Neutrophil (primary cell): Measurements from ENCODE around the gene RAB10.
"Not testable (repeated sequence)": the region's sequence is repeated elsewhere in the genome, so short reads cannot be mapped to it uniquely, and the experiment has no call there.

Source experiments
- H3K27ac ChIP-seq: fragments of 200-600 bp; sonication (generic); 2 replicates; pipeline ENCODE4 v1.5.1; 2016; ENCODE audit warnings: mild to moderate bottlenecking, moderate library complexity
- H3K27me3 ChIP-seq: fragments of 200-600 bp; sonication (generic); 2 replicates; pipeline ENCODE4 v1.6.0; 2016; ENCODE audit warnings: mild to moderate bottlenecking
- H3K36me3 ChIP-seq: fragments of 200-600 bp; sonication (generic); 2 replicates; pipeline ENCODE4 v1.5.1; 2017
- H3K4me1 ChIP-seq, 2 experiments: fragments of 200-600 bp in 1 of 2; sonication (generic) in 1 of 2; 1 replicate in 1 of 2; 2 replicates in 1 of 2; pipeline versions ENCODE4 v1.5.1 to v1.6.1; 2013 to 2016; ENCODE audit warnings: low read depth in 1 of 2, low read length in 1 of 2, mild to moderate bottlenecking in 1 of 2, moderate library complexity in 1 of 2; ENCODE audit not compliant: control insufficient read depth in 1 of 2, insufficient read depth in 1 of 2
- H3K4me3 ChIP-seq, 2 experiments: fragments of 200-600 bp in 1 of 2; sonication (generic) in 1 of 2; 1 replicate in 1 of 2; 2 replicates in 1 of 2; pipeline ENCODE4 v1.5.1; 2013 to 2016; ENCODE audit warnings: low read depth in 1 of 2, low read length in 1 of 2, mild to moderate bottlenecking in 1 of 2, moderate library complexity in 1 of 2
- H3K9me3 ChIP-seq: fragments of 200-600 bp; sonication (generic); 2 replicates; pipeline ENCODE4 v1.5.1; 2016
- CTCF ChIP-seq: fragments of 200-600 bp; sonication (generic); IDR thresholded peaks from 2 replicates; pipeline ENCODE4 v1.5.1; 2016; ENCODE audit warnings: antibody characterized with exemption

The RAB10 gene

GRCh38 chr2:25993049-25993448 is 40.8 kb upstream of the RAB10 start:
- Histone ChIP-seq H3K4me3 (no peak overlapping the region), H3K4me1 (peaks cover 31 to 42% of the 10 kb centered on the region in 2 experiments), H3K9me3 (no peaks in the 10 kb centered on the region), H3K36me3 (no peaks in the 10 kb centered on the region), H3K27me3 (no peaks in the 10 kb centered on the region), H3K27ac (peak overlapping the region; percentile 19)
- TF ChIP-seq CTCF: no peak

- Histone ChIP-seq H3K9me3 (no peaks in the 10 kb centered on the region), H3K4me3 (no peak overlapping the region), H3K4me1 (peaks cover 44 to 51% of the 10 kb centered on the region in 2 experiments), H3K27ac (no peak overlapping the region), H3K36me3 (no peaks in the 10 kb centered on the region), H3K27me3 (no peaks in the 10 kb centered on the region)
- TF ChIP-seq CTCF: no peak
Observed at GRCh38 chr2:25994509-25994908, 39.4 kb upstream of the RAB10 start.

GRCh38 chr2:25996844-25997243 is 37.0 kb upstream of the RAB10 start:
- no peak overlapping the region for H3K4me3 ChIP-seq
- H3K27ac ChIP-seq: no peak overlapping the region
- no peaks in the 10 kb centered on the region for H3K9me3 ChIP-seq
- TF ChIP-seq CTCF: no peak
- H3K4me1 ChIP-seq: peaks cover 52 to 58% of the 10 kb centered on the region in 2 experiments
- no peaks in the 10 kb centered on the region for H3K36me3 ChIP-seq
- H3K27me3 ChIP-seq: no peaks in the 10 kb centered on the region

- not testable (repeated sequence) for H3K9me3 ChIP-seq, H3K27me3 ChIP-seq, H3K4me3 ChIP-seq, H3K36me3 ChIP-seq, H3K27ac ChIP-seq
- peaks cover 63 to 65% of the 10 kb centered on the region in 2 experiments for H3K4me1 ChIP-seq
Observed at GRCh38 chr2:25998816-25999383, 35.0 kb upstream of the RAB10 start.

- H3K27me3 ChIP-seq, H3K36me3 ChIP-seq, H3K9me3 ChIP-seq, H3K4me3 ChIP-seq: not testable (repeated sequence)
- peak overlapping the region; percentile 99 for H3K27ac ChIP-seq
- peaks cover 68 to 70% of the 10 kb centered on the region in 2 experiments for H3K4me1 ChIP-seq
Observed at GRCh38 chr2:25999406-25999805, 34.5 kb upstream of the RAB10 start.

GRCh38 chr2:26000561-26001082 is 33.3 kb upstream of the RAB10 start:
- Histone ChIP-seq H3K27ac (peak overlapping the region; percentile 99), H3K27me3 (no peaks in the 10 kb centered on the region), H3K36me3 (no peaks in the 10 kb centered on the region), H3K4me3 (no peak overlapping the region), H3K9me3 (no peaks in the 10 kb centered on the region), H3K4me1 (peaks cover 80 to 82% of the 10 kb centered on the region in 2 experiments)
- TF ChIP-seq CTCF: no peak
